SU-DHL-6 (cell line): Measurements from ENCODE around the gene DTYMK.

ENCODE experiments used
- H2AFZ ChIP-seq: fragments of 200-600 bp; sonication (generic); 2 replicates; pipeline ENCODE4 v1.6.1; 2014; ENCODE audit warnings: low read depth, mild to moderate bottlenecking, moderate library complexity, mixed read lengths, antibody characterized with exemption, low read length; ENCODE audit not compliant: severe bottlenecking
- H3F3A ChIP-seq: fragments of 200-600 bp; shearing (Covaris generic); 2 replicates; pipeline ENCODE4 v1.6.0; 2016; ENCODE audit warnings: antibody characterized with exemption, mild to moderate bottlenecking; ENCODE audit not compliant: insufficient read depth
- H3K27ac ChIP-seq: fragments of 200-600 bp; sonication (generic); 2 replicates; pipeline ENCODE4 v1.5.1; 2016; ENCODE audit warnings: low read depth, mild to moderate bottlenecking, low read length, moderate library complexity, mixed read lengths
- H3K27me3 ChIP-seq: fragments of 200-600 bp; sonication (generic), shearing (Covaris generic); 2 replicates; pipeline ENCODE4 v1.6.0; 2014; ENCODE audit warnings: mild to moderate bottlenecking, low read length
- H3K36me3 ChIP-seq: fragments of 200-600 bp; sonication (generic); 2 replicates; pipeline ENCODE4 v1.6.1; 2014; ENCODE audit warnings: mild to moderate bottlenecking, low read length, mixed read lengths
- H3K4me2 ChIP-seq: fragments of 300-600, 200-600 bp; shearing (Covaris generic), sonication (generic); 2 replicates; pipeline ENCODE4 v1.6.0; 2014; ENCODE audit warnings: low read length, low read depth, mild to moderate bottlenecking; ENCODE audit not compliant: poor library complexity, severe bottlenecking
- H3K4me3 ChIP-seq: fragments of 200-600 bp; sonication (generic); 2 replicates; pipeline ENCODE4 v1.5.1; 2014; ENCODE audit warnings: antibody characterized with exemption, low read length, mild to moderate bottlenecking, mixed read lengths; ENCODE audit not compliant: insufficient read depth, poor library complexity, severe bottlenecking
- H3K79me2 ChIP-seq: fragments of 200-600 bp; sonication (generic); 2 replicates; pipeline ENCODE4 v1.6.1; 2014; ENCODE audit warnings: mild to moderate bottlenecking, low read length, moderate library complexity; ENCODE audit not compliant: insufficient read depth
- H3K9ac ChIP-seq: fragments of 200-600 bp; sonication (generic); 2 replicates; pipeline ENCODE4 v1.7.0; 2014; ENCODE audit warnings: mild to moderate bottlenecking, low read length
- H3K9me2 ChIP-seq: fragments of 200-600 bp; sonication (generic); replicated peaks from 2 replicates; pipeline ENCODE4 v1.6.1; 2014; ENCODE audit warnings: low read length; ENCODE audit not compliant: insufficient read depth
- H3K9me3 ChIP-seq: fragments of 200-600 bp; sonication (generic); 2 replicates; pipeline ENCODE4 v1.6.1; 2014; ENCODE audit warnings: low read length, mixed read lengths; ENCODE audit not compliant: insufficient read depth
- H4K20me1 ChIP-seq: fragments of 200-600 bp; sonication (generic); 2 replicates; pipeline ENCODE4 v1.6.1; 2014; ENCODE audit warnings: low read depth, mild to moderate bottlenecking, antibody characterized with exemption, low read length, moderate library complexity, mixed read lengths
- CTCF ChIP-seq: fragments of 200-600 bp; sonication (generic); IDR thresholded peaks from one replicate; pipeline ENCODE4 v1.5.1; 2017; ENCODE audit warnings: antibody characterized with exemption, mild to moderate bottlenecking, low read length, moderate library complexity; ENCODE audit not compliant: insufficient read depth, poor library complexity, severe bottlenecking
- EZH2phosphoT487 ChIP-seq: fragments of 200-600 bp; sonication (generic), shearing (Covaris generic); conservative IDR thresholded peaks from 2 replicates; pipeline ENCODE4 v1.6.1; 2018; ENCODE audit warnings: mild to moderate bottlenecking, antibody characterized with exemption, low read length, moderate library complexity, mixed read lengths

Gene DTYMK

DNA sequence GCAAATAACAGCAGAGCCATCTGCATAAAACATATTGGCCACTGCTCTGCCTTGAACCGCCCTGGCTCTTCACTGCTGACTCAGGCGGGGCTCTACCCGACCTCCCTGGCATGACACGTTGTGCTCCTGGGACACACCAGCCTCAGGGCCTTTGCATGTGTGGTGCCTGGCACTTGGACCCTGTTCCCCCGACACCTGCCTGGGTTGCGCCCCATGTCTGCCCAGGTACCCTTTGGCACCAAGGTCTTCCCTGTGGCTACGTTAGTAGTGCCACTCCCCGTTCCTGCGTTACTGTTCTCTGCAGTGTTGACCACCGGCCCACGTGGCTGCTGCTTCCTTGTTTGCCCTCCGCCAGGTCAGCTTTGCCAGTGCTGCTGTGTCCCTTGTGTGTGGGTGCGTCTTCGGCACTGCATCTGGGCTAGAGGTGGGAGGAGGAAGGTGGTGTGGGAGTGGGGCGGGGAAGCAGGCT, 28.8 kb downstream of the DTYMK start:
- Histone ChIP-seq H3K9ac (no peak overlapping the region), H4K20me1 (no peaks in the 10 kb centered on the region), H3K36me3 (0 out of 2 replicates have a peak, but pooled peaks cover 3% of the 10 kb centered on the region)

GRCh38 chr2:241656190-241656741, 30.3 kb downstream of the DTYMK start:
- Histone ChIP-seq H3K4me2 (no peak overlapping the region), H3K79me2 (0 out of 2 replicates have a peak, but pooled peaks cover 6% of the 10 kb centered on the region), H3K36me3 (0 out of 2 replicates have a peak, but pooled peaks cover 3% of the 10 kb centered on the region), H2AFZ (no peak overlapping the region), H3K9me3 (no peaks in the 10 kb centered on the region), H3K9ac (no peak overlapping the region), H3K4me3 (no peak overlapping the region), H3F3A (no peaks in the 10 kb centered on the region), H4K20me1 (no peaks in the 10 kb centered on the region), H3K27ac (no peak overlapping the region), H3K27me3 (no peaks in the 10 kb centered on the region), H3K9me2 (no peaks in the 10 kb centered on the region)
- TF ChIP-seq EZH2phosphoT487 (no peak), CTCF (no peak)

More for the DNA sequence above, 28.8 kb downstream of the DTYMK start:
- Histone ChIP-seq H3F3A (no peaks in the 10 kb centered on the region), H3K4me3 (no peak overlapping the region), H2AFZ (no peak overlapping the region), H3K9me2 (no peaks in the 10 kb centered on the region), H3K4me2 (no peak overlapping the region), H3K9me3 (no peaks in the 10 kb centered on the region), H3K79me2 (no peaks in the 10 kb centered on the region), H3K27ac (no peak overlapping the region), H3K27me3 (no peaks in the 10 kb centered on the region)
- TF ChIP-seq EZH2phosphoT487: no peak
- TF ChIP-seq CTCF: no peak

GRCh38 chr2:241655516-241656189, 31.0 kb downstream of the DTYMK start:
- no peak for TF ChIP-seq EZH2phosphoT487
- TF ChIP-seq CTCF: no peak
- no peaks in the 10 kb centered on the region for H4K20me1 ChIP-seq
- H3K27ac ChIP-seq: no peak overlapping the region
- H3K4me2 ChIP-seq: no peak overlapping the region
- H3K9ac ChIP-seq: no peak overlapping the region
- no peaks in the 10 kb centered on the region for H3K9me2 ChIP-seq
- peaks cover 11% of the 10 kb centered on the region; the same call in 1 of the 2 replicates for H3K79me2 ChIP-seq
- no peaks in the 10 kb centered on the region for H3F3A ChIP-seq
- H3K27me3 ChIP-seq: no peaks in the 10 kb centered on the region
- H3K36me3 ChIP-seq: 0 out of 2 replicates have a peak, but pooled peaks cover 3% of the 10 kb centered on the region
- no peak overlapping the region for H2AFZ ChIP-seq
- H3K9me3 ChIP-seq: no peaks in the 10 kb centered on the region
- H3K4me3 ChIP-seq: no peak overlapping the region
